GM18505 (cell line): ENCODE results near the gene CDH16.

Source experiments
- ATAC-seq: cut with Tn5 transposase; IDR thresholded peaks from one replicate; pipeline ENCODE4 v1.9.1; 2021; ENCODE audit not compliant: unreplicated experiment
- POLR2A ChIP-seq: IDR thresholded peaks from 4 replicates; pipeline ENCODE4 v1.6.1; 2011; ENCODE audit warnings: borderline replicate concordance; ENCODE audit not compliant: insufficient read depth, insufficient read length; ENCODE audit errors: extremely low read depth

The CDH16 gene

GRCh38 chr16:66916518-66916917, 2.2 kb downstream of the CDH16 start:
- ATAC-seq: no peak
- TF ChIP-seq POLR2A: no peak

- no peak for TF ChIP-seq POLR2A
- ATAC-seq: no peak
Measured at GRCh38 chr16:66915041-66915440, 3.6 kb downstream of the CDH16 start.

- ATAC-seq: no peak
- no peak for TF ChIP-seq POLR2A
Measured at GRCh38 chr16:66914541-66914940, 4.1 kb downstream of the CDH16 start.

GRCh38 chr16:66913711-66914110, 5.0 kb downstream of the CDH16 start:
- ATAC-seq: no peak
- TF ChIP-seq POLR2A: no peak

DNA sequence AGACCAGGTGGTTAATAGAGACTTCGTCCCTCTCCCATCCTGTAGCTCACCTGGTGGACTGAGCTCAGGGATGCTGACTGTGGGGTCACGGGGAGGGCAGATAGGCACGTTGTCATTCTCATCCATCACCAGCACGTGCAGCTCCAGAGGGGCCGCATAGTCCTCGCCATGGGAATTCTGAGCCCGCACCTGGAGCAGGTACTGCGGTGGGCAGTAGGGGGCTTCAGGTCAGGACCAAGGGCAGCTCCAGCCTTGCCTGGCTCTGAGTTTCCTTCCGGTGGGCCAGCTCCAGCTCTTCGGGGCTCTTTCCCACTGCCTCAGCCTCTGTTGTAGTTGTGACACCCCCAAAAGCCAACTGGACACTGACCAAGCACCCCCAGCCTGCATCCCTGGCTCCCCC, 5.6 kb downstream of the CDH16 start:
- ATAC-seq: no peak
- TF ChIP-seq POLR2A: no peak

DNA sequence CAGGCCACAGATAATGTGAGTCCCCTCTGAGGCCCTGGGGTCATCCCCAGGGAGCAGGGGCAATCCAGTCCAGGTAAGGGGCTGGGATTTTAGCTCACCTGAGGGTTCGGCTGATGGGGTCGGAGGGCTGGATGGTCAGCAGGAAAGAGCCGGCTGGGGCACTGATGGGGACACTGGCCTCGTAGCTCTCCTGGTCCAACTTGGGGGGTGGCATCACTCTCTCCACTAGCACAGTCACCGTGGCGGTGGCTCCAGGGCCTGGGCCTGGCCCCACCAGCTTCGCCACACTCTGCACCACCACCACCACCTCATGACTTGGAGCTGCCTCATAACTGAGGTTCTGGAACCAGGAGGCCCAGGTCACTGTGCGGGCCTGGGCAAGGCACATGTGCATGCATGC, 6.9 kb downstream of the CDH16 start:
- TF ChIP-seq POLR2A: no peak

GRCh38 chr16:66911112-66911511, 7.6 kb downstream of the CDH16 start:
- ATAC-seq: no peak
- no peak for TF ChIP-seq POLR2A

More for the DNA sequence above, 6.9 kb downstream of the CDH16 start:
- ATAC-seq: no peak

- TF ChIP-seq POLR2A: no peak
- no peak for ATAC-seq
Measured at GRCh38 chr16:66910175-66910940, 8.3 kb downstream of the CDH16 start.

- ATAC-seq: no peak
- no peak for TF ChIP-seq POLR2A
Measured at GRCh38 chr16:66908762-66909559, 9.7 kb downstream of the CDH16 start.

- ATAC-seq: no peak
- TF ChIP-seq POLR2A: no peak
Measured at GRCh38 chr16:66908116-66908515, 10.6 kb downstream of the CDH16 start.

- ATAC-seq: no peak
- TF ChIP-seq POLR2A: no peak
Measured at GRCh38 chr16:66906916-66907836, 11.5 kb downstream of the CDH16 start.

- no peak for TF ChIP-seq POLR2A
- ATAC-seq: no peak
Measured at GRCh38 chr16:66905633-66906539, 12.8 kb downstream of the CDH16 start.
